Measurements from ENCODE around the gene PTGFRN. TPM values are rescaled to one million over a fixed set of nuclear protein-coding genes. Genes with fewer than 3 reads are reported as not detected.
"Not testable (repeated sequence)": the region's sequence is repeated elsewhere in the genome, so short reads cannot be mapped to it uniquely, and the experiment has no call there.

The PTGFRN gene
- total and polyA plus RNA-seq, 2 of the 13 experiments (the other 11 are each of a cell fraction or from before 2014, with no cell fraction given): 3.3 to 11.3 TPM

- TF ChIP-seq PRDM10 (CRISPR knock-in tag; IDR thresholded peaks at IDR 0.05; ENCODE audit: low read depth) (no peak), NRL (CRISPR knock-in tag; IDR thresholded peaks at IDR 0.05; ENCODE audit: borderline replicate concordance) (no peak), SIN3B (IDR thresholded peaks at IDR 0.05; ENCODE audit: low read length) (no peak)
These were observed 28.5 kb downstream of the PTGFRN start (continued) for GRCh38 chr1:116938216-116938615.

- H3K4me3 ChIP-seq (replicated peaks in 1 of 3; ENCODE audit: insufficient read depth in 1 of 3, low read depth in 2 of 3, low read length in 3 of 3); H4K20me1 ChIP-seq (ENCODE audit: insufficient read depth, low read length); H3K4me2 ChIP-seq (ENCODE audit: low read depth, low read length); CTCF ChIA-PET (ENCODE audit: low intra/inter-chr PET ratio, low total read pairs); DNase-seq (ENCODE audit: low spot score); H3K36me3 ChIP-seq (replicated peaks in 1 of 2; ENCODE audit: control insufficient read depth in 1 of 2, insufficient read depth in 2 of 2, low read length in 2 of 2); H3K27me3 ChIP-seq (ENCODE audit: control insufficient read depth in 1 of 2, insufficient read depth in 2 of 2, low read length in 2 of 2); H3K4me1 ChIP-seq (ENCODE audit: insufficient read depth, low read length); H2AFZ ChIP-seq (ENCODE audit: low read length); H3K9ac ChIP-seq (ENCODE audit: insufficient read depth, low read depth, low read length); intact Hi-C loops (cut with micrococcal nuclease; ENCODE audit: unreplicated experiment); FAIRE-seq; H3K27ac ChIP-seq (ENCODE audit: extremely low read length, insufficient read depth, low read length); H3K79me2 ChIP-seq (ENCODE audit: insufficient read depth, low read length); BruUV-seq (replicated peaks); ATAC-seq; in situ Hi-C loops (cut with HindIII; ENCODE audit: extremely low pct_ligation_motif_present, low pct_unique_long_range_greater_than_20kb); H3K9me3 ChIP-seq (ENCODE audit: low read length); POLR2A ChIA-PET: not testable (repeated sequence)
- 12% methylated on average over 5 of the region's 6 CpGs for WGBS (ENCODE audit: low lambda C conversion rate)
These were observed 30.2 kb downstream of the PTGFRN start for GRCh38 chr1:116939780-116940543.

All from HepG2 (cell line).